ENCODE data around the gene ARSA.

Gene ARSA

DNA sequence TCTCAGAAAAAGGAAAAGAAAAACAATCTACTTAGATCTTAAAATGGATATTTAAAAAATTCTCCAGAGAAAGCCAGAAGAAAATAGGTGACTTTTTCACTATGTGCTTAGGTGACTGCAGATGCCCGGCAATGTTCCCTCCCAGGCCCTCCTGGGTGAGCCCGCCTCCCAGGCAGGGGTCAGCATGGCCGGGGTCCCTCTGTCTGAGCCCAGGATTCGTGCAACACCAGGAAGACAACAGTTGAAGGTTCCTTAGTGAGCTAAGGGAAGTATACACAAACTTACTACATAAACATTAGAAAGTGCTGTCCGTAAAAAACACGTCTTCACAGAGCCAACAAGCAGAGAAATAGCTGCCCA lies 15.8 kb downstream of the ARSA start (continued):
- no peak for TF ChIP-seq ARNTL (CRISPR knock-in tag; IDR thresholded peaks at IDR 0.05; ENCODE audit: borderline replicate concordance, low read depth)
- no peak for TF ChIP-seq ZFP3 (CRISPR knock-in tag; IDR thresholded peaks at IDR 0.05)
- TF ChIP-seq OSR1 (CRISPR knock-in tag; IDR thresholded peaks at IDR 0.05) = no peak
- no peak for TF ChIP-seq TOX (CRISPR knock-in tag; IDR thresholded peaks at IDR 0.05; ENCODE audit: borderline replicate concordance)
- TF ChIP-seq, protein P1, sequence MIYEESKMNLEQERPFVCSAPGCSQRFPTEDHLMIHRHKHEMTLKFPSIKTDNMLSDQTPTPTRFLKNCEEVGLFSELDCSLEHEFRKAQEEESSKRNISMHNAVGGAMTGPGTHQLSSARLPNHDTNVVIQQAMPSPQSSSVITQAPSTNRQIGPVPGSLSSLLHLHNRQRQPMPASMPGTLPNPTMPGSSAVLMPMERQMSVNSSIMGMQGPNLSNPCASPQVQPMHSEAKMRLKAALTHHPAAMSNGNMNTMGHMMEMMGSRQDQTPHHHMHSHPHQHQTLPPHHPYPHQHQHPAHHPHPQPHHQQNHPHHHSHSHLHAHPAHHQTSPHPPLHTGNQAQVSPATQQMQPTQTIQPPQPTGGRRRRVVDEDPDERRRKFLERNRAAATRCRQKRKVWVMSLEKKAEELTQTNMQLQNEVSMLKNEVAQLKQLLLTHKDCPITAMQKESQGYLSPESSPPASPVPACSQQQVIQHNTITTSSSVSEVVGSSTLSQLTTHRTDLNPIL (CRISPR knock-in tag; IDR thresholded peaks at IDR 0.05; ENCODE audit: low read depth) = no peak
- TF ChIP-seq ESRRG (CRISPR knock-in tag; IDR thresholded peaks at IDR 0.05) = no peak
- TF ChIP-seq ZNF565 (CRISPR knock-in tag; conservative IDR thresholded peaks at IDR 0.05; ENCODE audit: low read depth) = no peak
- no peak for TF ChIP-seq RARB (CRISPR knock-in tag; IDR thresholded peaks at IDR 0.05)
- no peak for TF ChIP-seq BACH2 (CRISPR knock-in tag; IDR thresholded peaks at IDR 0.05; ENCODE audit: borderline replicate concordance)

DNA sequence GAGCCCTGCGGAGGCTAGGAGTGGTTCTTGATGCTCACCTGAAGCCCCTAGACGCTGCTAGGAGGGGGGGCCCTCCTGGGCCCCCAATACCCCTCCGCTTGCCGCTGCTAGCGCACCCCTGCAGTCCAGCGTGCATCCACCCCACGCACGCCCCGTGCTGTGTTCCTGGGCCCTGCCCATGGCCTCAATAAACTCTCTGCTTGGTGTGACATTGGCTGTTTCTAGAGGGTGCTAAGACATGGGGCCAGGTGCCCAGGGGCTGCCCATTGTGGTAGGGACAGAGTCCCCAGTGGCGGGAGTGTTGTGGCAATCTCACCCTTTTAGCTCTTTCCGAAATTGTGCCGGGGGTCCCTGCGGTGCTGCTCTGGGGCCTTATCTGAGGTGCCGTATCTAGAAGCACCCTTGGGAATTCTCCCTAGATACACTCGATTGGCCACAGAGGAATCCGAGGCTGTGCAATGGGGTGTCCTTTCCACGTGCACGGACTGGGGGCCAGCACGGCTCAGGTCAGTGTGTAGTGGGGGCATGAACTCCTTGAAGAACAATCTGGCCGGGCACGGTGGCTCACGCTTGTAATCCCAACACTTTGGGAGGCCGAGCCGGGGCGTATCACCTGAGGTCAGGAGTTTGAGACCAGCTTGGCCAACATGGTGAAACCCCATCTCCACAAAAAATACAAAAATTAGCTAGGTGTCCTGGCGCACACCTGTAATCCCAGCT lies 16.5 kb downstream of the ARSA start:
- TF ChIP-seq ZFP3 (CRISPR knock-in tag; IDR thresholded peaks at IDR 0.05) = no peak
- TF ChIP-seq, protein P2, sequence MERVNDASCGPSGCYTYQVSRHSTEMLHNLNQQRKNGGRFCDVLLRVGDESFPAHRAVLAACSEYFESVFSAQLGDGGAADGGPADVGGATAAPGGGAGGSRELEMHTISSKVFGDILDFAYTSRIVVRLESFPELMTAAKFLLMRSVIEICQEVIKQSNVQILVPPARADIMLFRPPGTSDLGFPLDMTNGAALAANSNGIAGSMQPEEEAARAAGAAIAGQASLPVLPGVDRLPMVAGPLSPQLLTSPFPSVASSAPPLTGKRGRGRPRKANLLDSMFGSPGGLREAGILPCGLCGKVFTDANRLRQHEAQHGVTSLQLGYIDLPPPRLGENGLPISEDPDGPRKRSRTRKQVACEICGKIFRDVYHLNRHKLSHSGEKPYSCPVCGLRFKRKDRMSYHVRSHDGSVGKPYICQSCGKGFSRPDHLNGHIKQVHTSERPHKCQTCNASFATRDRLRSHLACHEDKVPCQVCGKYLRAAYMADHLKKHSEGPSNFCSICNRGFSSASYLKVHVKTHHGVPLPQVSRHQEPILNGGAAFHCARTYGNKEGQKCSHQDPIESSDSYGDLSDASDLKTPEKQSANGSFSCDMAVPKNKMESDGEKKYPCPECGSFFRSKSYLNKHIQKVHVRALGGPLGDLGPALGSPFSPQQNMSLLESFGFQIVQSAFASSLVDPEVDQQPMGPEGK (CRISPR knock-in tag; IDR thresholded peaks at IDR 0.05; ENCODE audit: borderline replicate concordance) = no peak
- TF ChIP-seq ISL1 (CRISPR knock-in tag; IDR thresholded peaks at IDR 0.05) = no peak
- no peak for TF ChIP-seq CSDC2 (CRISPR knock-in tag; IDR thresholded peaks at IDR 0.05)
- no peak for ATAC-seq

DNA sequence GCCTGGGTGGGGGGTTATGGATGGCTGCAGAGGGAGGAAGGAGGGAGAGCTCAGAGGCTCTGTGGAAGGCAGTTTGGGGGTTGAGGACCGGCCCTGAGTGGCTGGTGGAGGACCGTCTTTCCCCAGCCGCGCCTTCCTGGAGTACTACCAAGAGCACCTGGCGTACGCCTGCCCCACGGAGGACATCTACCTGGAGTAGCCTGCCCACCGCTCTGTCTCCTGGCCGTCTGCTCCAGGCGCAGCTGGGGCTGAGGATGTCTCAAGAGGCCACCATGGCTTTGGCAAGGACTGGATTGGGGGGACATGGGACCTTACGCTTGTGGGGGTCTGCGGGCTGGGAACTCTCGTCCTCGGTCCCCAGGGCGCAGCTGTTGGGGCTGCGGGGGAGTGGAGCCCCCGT lies 17.4 kb downstream of the ARSA start:
- TF ChIP-seq GLIS3 (CRISPR knock-in tag; IDR thresholded peaks at IDR 0.05) (no peak), CSDC2 (CRISPR knock-in tag; IDR thresholded peaks at IDR 0.05) (no peak), ZFP30 (CRISPR knock-in tag; IDR thresholded peaks at IDR 0.05) (no peak), BACH2 (CRISPR knock-in tag; IDR thresholded peaks at IDR 0.05; ENCODE audit: borderline replicate concordance) (no peak), ESRRG (CRISPR knock-in tag; IDR thresholded peaks at IDR 0.05) (no peak), RARB (CRISPR knock-in tag; IDR thresholded peaks at IDR 0.05) (no peak), ARNTL (CRISPR knock-in tag; IDR thresholded peaks at IDR 0.05; ENCODE audit: borderline replicate concordance, low read depth) (no peak), ZNF70 (CRISPR knock-in tag; IDR thresholded peaks at IDR 0.05) (no peak), TCF4 (CRISPR knock-in tag; IDR thresholded peaks at IDR 0.05; ENCODE audit: borderline replicate concordance) (no peak), OSR1 (CRISPR knock-in tag; IDR thresholded peaks at IDR 0.05) (no peak), ZFP3 (CRISPR knock-in tag; IDR thresholded peaks at IDR 0.05) (no peak), PPARA (CRISPR knock-in tag; IDR thresholded peaks at IDR 0.05; ENCODE audit: borderline replicate concordance) (no peak), ZNF565 (CRISPR knock-in tag; conservative IDR thresholded peaks at IDR 0.05; ENCODE audit: low read depth) (no peak), ZC3H10 (CRISPR knock-in tag; IDR thresholded peaks at IDR 0.05) (no peak)
- TF ChIP-seq, protein P2 (CRISPR knock-in tag; IDR thresholded peaks at IDR 0.05; ENCODE audit: borderline replicate concordance) = no peak
- TF ChIP-seq, protein P1 (CRISPR knock-in tag; IDR thresholded peaks at IDR 0.05; ENCODE audit: low read depth) = no peak
- TF ChIP-seq, protein P3, sequence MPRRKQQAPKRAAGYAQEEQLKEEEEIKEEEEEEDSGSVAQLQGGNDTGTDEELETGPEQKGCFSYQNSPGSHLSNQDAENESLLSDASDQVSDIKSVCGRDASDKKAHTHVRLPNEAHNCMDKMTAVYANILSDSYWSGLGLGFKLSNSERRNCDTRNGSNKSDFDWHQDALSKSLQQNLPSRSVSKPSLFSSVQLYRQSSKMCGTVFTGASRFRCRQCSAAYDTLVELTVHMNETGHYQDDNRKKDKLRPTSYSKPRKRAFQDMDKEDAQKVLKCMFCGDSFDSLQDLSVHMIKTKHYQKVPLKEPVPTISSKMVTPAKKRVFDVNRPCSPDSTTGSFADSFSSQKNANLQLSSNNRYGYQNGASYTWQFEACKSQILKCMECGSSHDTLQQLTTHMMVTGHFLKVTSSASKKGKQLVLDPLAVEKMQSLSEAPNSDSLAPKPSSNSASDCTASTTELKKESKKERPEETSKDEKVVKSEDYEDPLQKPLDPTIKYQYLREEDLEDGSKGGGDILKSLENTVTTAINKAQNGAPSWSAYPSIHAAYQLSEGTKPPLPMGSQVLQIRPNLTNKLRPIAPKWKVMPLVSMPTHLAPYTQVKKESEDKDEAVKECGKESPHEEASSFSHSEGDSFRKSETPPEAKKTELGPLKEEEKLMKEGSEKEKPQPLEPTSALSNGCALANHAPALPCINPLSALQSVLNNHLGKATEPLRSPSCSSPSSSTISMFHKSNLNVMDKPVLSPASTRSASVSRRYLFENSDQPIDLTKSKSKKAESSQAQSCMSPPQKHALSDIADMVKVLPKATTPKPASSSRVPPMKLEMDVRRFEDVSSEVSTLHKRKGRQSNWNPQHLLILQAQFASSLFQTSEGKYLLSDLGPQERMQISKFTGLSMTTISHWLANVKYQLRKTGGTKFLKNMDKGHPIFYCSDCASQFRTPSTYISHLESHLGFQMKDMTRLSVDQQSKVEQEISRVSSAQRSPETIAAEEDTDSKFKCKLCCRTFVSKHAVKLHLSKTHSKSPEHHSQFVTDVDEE (CRISPR knock-in tag; IDR thresholded peaks at IDR 0.05) = no peak
- TF ChIP-seq, protein P4, sequence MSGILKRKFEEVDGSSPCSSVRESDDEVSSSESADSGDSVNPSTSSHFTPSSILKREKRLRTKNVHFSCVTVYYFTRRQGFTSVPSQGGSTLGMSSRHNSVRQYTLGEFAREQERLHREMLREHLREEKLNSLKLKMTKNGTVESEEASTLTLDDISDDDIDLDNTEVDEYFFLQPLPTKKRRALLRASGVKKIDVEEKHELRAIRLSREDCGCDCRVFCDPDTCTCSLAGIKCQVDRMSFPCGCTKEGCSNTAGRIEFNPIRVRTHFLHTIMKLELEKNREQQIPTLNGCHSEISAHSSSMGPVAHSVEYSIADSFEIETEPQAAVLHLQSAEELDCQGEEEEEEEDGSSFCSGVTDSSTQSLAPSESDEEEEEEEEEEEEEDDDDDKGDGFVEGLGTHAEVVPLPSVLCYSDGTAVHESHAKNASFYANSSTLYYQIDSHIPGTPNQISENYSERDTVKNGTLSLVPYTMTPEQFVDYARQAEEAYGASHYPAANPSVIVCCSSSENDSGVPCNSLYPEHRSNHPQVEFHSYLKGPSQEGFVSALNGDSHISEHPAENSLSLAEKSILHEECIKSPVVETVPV (CRISPR knock-in tag; IDR thresholded peaks at IDR 0.05) = no peak
- ATAC-seq = no peak

All from SK-N-SH treated with all-trans-retinoic acid at 6 μM for 48 hours (cell line).